CD14-positive monocyte (primary cell): ENCODE results near the gene DPP7. TPM values are rescaled to one million over a fixed set of nuclear protein-coding genes. Genes with fewer than 3 reads are reported as not detected.

Source experiments
- DNase-seq, 3 donors: peaks; one replicate each; pipeline ENCODE4 v3.0.0-alpha.2; 2011 to 2022
- H2AFZ ChIP-seq: 2 replicates; pipeline ENCODE4 v1.6.0; 2012; ENCODE audit warnings: mild to moderate bottlenecking, low read depth, low read length, inconsistent platforms; ENCODE audit not compliant: insufficient read depth, poor library complexity, severe bottlenecking
- H3K27ac ChIP-seq, 2 donors: 1 replicate in 1 of 2; 2 replicates in 1 of 2; pipeline ENCODE4 v1.5.1; 2012 to 2013; ENCODE audit warnings: low read length in 2 of 2, control low read depth in 1 of 2, inconsistent platforms in 1 of 2, low read depth in 1 of 2, mild to moderate bottlenecking in 1 of 2
- H3K27me3 ChIP-seq, 2 donors: one replicate each; pipeline versions ENCODE4 v1.6.0 to v1.6.1; 2011 to 2013; ENCODE audit warnings: low read length in 2 of 2; ENCODE audit not compliant: control insufficient read depth in 2 of 2, insufficient read depth in 2 of 2
- H3K36me3 ChIP-seq, 2 donors: replicated peaks in 1 of 2; 1 replicate in 1 of 2; 2 replicates in 1 of 2; pipeline versions ENCODE4 v1.5.1 to v1.6.1; 2012 to 2013; ENCODE audit warnings: low read length in 2 of 2, control low read depth in 1 of 2, inconsistent platforms in 1 of 2, mild to moderate bottlenecking in 1 of 2; ENCODE audit not compliant: insufficient read depth in 2 of 2, control insufficient read depth in 1 of 2
- H3K4me1 ChIP-seq, 2 donors: 1 replicate in 1 of 2; 2 replicates in 1 of 2; pipeline versions ENCODE4 v1.5.1 to v1.6.1; 2012 to 2013; ENCODE audit warnings: low read length in 2 of 2, control low read depth in 1 of 2, inconsistent platforms in 1 of 2, mild to moderate bottlenecking in 1 of 2, moderate library complexity in 1 of 2; ENCODE audit not compliant: insufficient read depth in 2 of 2, control insufficient read depth in 1 of 2
- H3K4me2 ChIP-seq: replicated peaks from 2 replicates; pipeline ENCODE3; 2012; ENCODE audit warnings: low read length, moderate library complexity, mild to moderate bottlenecking; ENCODE audit not compliant: poor library complexity, severe bottlenecking; ENCODE audit errors: extremely low read depth
- H3K4me3 ChIP-seq, 3 experiments: fragments of 200-600 bp in 1 of 3; sonication (generic) in 1 of 3; replicated peaks in 1 of 3; 1 replicate in 2 of 3; 2 replicates in 1 of 3; pipeline ENCODE4 v1.5.1; 2011 to 2013; ENCODE audit warnings: low read length in 3 of 3, mild to moderate bottlenecking in 3 of 3, control low read depth in 2 of 3, low read depth in 2 of 3, inconsistent platforms in 1 of 3, moderate library complexity in 1 of 3
- H3K79me2 ChIP-seq: 2 replicates; pipeline ENCODE4 v1.6.0; 2012; ENCODE audit warnings: mild to moderate bottlenecking, control low read depth, inconsistent platforms, low read length, moderate library complexity; ENCODE audit not compliant: insufficient read depth
- H3K9ac ChIP-seq: 2 replicates; pipeline ENCODE4 v1.6.0; 2017; ENCODE audit warnings: low read length, mild to moderate bottlenecking; ENCODE audit not compliant: insufficient read depth, poor library complexity, severe bottlenecking
- H3K9me3 ChIP-seq, 2 donors: replicated peaks in 1 of 2; 1 replicate in 1 of 2; 2 replicates in 1 of 2; pipeline versions ENCODE4 v1.5.1 to v1.6.1; 2012 to 2013; ENCODE audit warnings: low read length in 2 of 2, control low read depth in 1 of 2; ENCODE audit not compliant: control insufficient read depth in 1 of 2, insufficient read depth in 1 of 2
- H4K20me1 ChIP-seq: 2 replicates; pipeline ENCODE4 v1.6.0; 2012; ENCODE audit warnings: mild to moderate bottlenecking, low read length, control low read depth, moderate library complexity; ENCODE audit not compliant: insufficient read depth
- H3K27ac Mint-ChIP-seq, 7 donors: one replicate each; pipeline ENCODE4 v1.8.0; 2020; ENCODE audit warnings: mild to moderate bottlenecking in 7 of 7, mixed read lengths in 7 of 7, moderate library complexity in 6 of 7, inconsistent platforms in 2 of 7
- H3K27me3 Mint-ChIP-seq, 3 donors: one replicate each; pipeline ENCODE4 v1.8.0; 2021 to 2022; ENCODE audit warnings: low read depth in 3 of 3, mild to moderate bottlenecking in 3 of 3, mixed read lengths in 3 of 3, moderate library complexity in 3 of 3, inconsistent platforms in 1 of 3
- H3K36me3 Mint-ChIP-seq, 2 donors: one replicate each; pipeline ENCODE4 v1.8.0; 2020; ENCODE audit warnings: mixed read lengths in 2 of 2, inconsistent platforms in 1 of 2, mild to moderate bottlenecking in 1 of 2
- H3K4me1 Mint-ChIP-seq: one replicate; pipeline ENCODE4 v1.8.0; 2020; ENCODE audit warnings: mild to moderate bottlenecking, mixed read lengths
- H3K4me3 Mint-ChIP-seq, 2 donors: one replicate each; pipeline ENCODE4 v1.8.0; 2020; ENCODE audit warnings: mild to moderate bottlenecking in 2 of 2, mixed read lengths in 2 of 2, moderate library complexity in 1 of 2
- H3K9me3 Mint-ChIP-seq, 7 donors: one replicate each; pipeline ENCODE4 v1.8.0; 2020 to 2022; ENCODE audit warnings: mixed read lengths in 7 of 7, mild to moderate bottlenecking in 6 of 7, moderate library complexity in 6 of 7, inconsistent platforms in 2 of 7
- CTCF ChIP-seq: fragments of 200-600 bp; IDR thresholded peaks from one replicate; pipeline ENCODE4 v1.8.0; 2022; ENCODE audit warnings: antibody characterized with exemption, mild to moderate bottlenecking
- WGBS: methylation state at CpG from one replicate; pipeline ENCODE4 v1.1.5; 2013; ENCODE audit warnings: missing lambda C conversion rate; ENCODE audit not compliant: insufficient coverage; 5-methylcytosine and 5-hydroxymethylcytosine counted together
- intact Hi-C, 2 donors: fragments of 100-400 bp; cut with micrococcal nuclease; formaldehyde crosslinking; loops; one replicate each; pipeline versions ENCODE4 v1.15.0 to v1.15.1; 2023
- polyA plus RNA-seq, 3 donors: library from polyadenylated mRNA; depleted of rRNA in 1 of 3; unstranded in 2 of 3; stranded (reverse) in 1 of 3; fragments of 300-500 nt in 2 of 3; fragments of >200 nt in 1 of 3; fragmentation: Illumina TruSeq in 2 of 3; gene quantifications; 1 replicate in 2 of 3; 2 replicates in 1 of 3; pipeline ENCODE4 v1.2.3, GENCODE V29; 2012 to 2021

The DPP7 gene
- polyA plus RNA-seq, 3 donors, result 68.3 to 287 (median 150) TPM

- Mint-ChIP-seq H3K4me3 (no peak overlapping the region), H3K9me3 (peaks cover 0 to 9% (median 0%) of the 10 kb centered on the region in 7 donors), H3K27ac (peak overlapping the region in 3 of 7 donors; percentile 9 to 76 (median 75)), H3K36me3 (peaks cover 25 to 53% of the 10 kb centered on the region in 2 donors), H3K4me1 (peaks cover 31% of the 10 kb centered on the region), H3K27me3 (peaks cover 0 to 1% (median 0%) of the 10 kb centered on the region in 3 donors)
- Histone ChIP-seq H3K4me2 (no peak overlapping the region), H3K27me3 (no peaks in the 10 kb centered on the region), H3K9ac (no peak overlapping the region), H3K79me2 (peaks cover 4% of the 10 kb centered on the region), H4K20me1 (peaks cover 15% of the 10 kb centered on the region), H3K36me3 (peaks cover 36 to 40% of the 10 kb centered on the region in 2 donors), H3K4me1 (peaks cover 25 to 30% of the 10 kb centered on the region in 2 donors), H3K27ac (no peak overlapping the region), H3K4me3 (no peak overlapping the region), H2AFZ (no peak overlapping the region), H3K9me3 (no peaks in the 10 kb centered on the region)
- intact Hi-C loops, result no loop called here
- TF ChIP-seq CTCF, result no peak
- peak in 1 of 3 donors; percentile 44 for DNase-seq
- 89% methylated on average over 6 of the region's 12 CpGs for WGBS
Observed at GRCh38 chr9:137083394-137084004, 31.0 kb downstream of the DPP7 start.

GRCh38 chr9:137082925-137083290 lies 31.6 kb downstream of the DPP7 start:
- 100% methylated on average over 4 of the region's 8 CpGs for WGBS
- DNase-seq, result no peak
- H3K4me2 ChIP-seq, result no peak overlapping the region

More at GRCh38 chr9:137082925-137083290, 31.6 kb downstream of the DPP7 start:
- Histone ChIP-seq H3K9ac (no peak overlapping the region), H3K4me1 (peaks cover 28 to 34% of the 10 kb centered on the region in 2 donors), H3K4me3 (no peak overlapping the region), H3K27me3 (no peaks in the 10 kb centered on the region), H3K27ac (no peak overlapping the region), H3K79me2 (peaks cover 2% of the 10 kb centered on the region), H2AFZ (no peak overlapping the region), H3K36me3 (peaks cover 36 to 40% of the 10 kb centered on the region in 2 donors), H3K9me3 (no peaks in the 10 kb centered on the region), H4K20me1 (peaks cover 20% of the 10 kb centered on the region)
- Mint-ChIP-seq H3K4me1 (peaks cover 31% of the 10 kb centered on the region), H3K36me3 (peaks cover 25 to 53% of the 10 kb centered on the region in 2 donors), H3K27ac (peak overlapping the region in 1 of 7 donors; percentile 69), H3K9me3 (peaks cover 0 to 9% (median 0%) of the 10 kb centered on the region in 7 donors), H3K4me3 (no peak overlapping the region), H3K27me3 (peaks cover 0 to 1% (median 0%) of the 10 kb centered on the region in 3 donors)
- TF ChIP-seq CTCF, result no peak
- intact Hi-C loops, result no loop called here
